ENCODE results near the gene VPS18.

Gene VPS18

DNA sequence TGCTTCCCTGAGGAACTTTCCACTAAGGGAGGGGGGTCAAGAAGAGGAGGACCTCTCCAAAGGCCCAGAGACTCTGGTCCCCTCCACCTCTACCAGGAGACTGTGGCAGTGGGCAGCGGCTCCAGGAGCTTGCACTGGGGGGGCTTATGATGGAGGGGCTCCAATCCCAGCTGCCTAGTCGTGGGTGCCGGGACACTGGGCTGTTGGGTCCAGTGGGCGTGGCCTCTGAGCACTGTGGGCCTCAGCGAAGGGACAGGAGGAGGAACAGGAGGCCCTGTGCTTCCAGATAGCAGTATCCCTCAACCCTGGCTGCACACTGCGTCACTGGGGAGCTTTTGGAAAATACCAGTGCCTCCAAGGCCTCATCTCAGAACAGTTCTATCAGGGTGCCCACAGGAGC is 21.4 kb downstream of the VPS18 start:
- TF ChIP-seq GATA3 (IDR thresholded peaks at IDR 0.05; ENCODE audit: low read depth, low read length) (no peak), GATA2 (IDR thresholded peaks at IDR 0.05; ENCODE audit: low read depth, low read length) (no peak)

DNA sequence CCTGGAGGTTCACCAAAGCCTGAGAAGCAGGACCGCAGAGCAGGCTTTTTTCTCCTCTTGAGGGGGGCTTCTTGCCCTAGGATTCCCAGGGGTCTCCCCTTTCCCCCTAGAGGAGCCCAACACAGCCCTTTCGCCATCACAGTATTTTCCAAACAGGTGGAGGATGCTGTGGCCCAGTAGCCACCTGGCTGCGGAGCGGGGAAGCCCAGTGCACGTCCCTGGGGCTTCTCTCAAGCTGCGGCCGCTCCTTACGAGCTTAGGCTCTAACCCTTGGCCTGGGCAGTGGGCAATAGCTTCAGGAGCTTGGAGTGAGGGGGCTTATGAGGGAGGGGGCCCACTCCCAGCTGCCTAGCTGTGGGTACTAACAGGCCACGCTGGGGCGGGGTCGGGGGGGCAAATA is 23.3 kb downstream of the VPS18 start:
- no peak for TF ChIP-seq GATA2 (IDR thresholded peaks at IDR 0.05; ENCODE audit: low read depth, low read length)
- TF ChIP-seq GATA3 (IDR thresholded peaks at IDR 0.05; ENCODE audit: low read depth, low read length) = no peak

DNA sequence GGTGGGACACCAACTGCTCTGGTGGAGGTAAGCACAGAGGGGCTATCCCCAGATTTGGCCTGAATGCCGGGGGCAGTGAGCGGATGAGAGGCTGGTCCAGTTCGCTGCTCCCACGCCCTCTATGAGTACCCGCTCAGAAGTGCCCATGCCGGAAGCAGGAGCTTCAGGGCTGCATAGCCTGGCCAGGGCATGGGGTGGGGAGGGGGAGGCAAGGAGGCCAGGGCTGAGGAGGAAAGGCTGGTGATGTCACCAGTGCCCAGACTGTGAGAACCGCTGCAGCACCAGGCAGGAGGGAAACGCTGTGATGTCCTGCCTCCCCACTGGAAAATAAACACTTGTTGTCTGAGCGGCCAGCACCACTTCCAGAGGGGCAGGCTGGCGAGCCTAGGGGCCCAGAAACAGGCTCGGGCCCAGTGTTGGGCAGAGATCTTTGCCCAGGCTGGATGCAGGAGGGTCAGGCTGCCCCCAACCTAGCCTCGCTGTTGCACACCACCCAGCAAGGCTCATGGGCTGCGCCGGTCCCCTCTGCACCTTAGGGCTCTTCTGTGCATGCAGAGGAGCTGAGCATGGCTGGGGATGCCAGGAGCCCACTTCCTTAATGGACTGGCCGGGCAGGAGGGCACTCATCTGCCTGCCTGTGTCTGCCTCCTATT is 24.0 kb downstream of the VPS18 start:
- TF ChIP-seq GATA2 (IDR thresholded peaks at IDR 0.05; ENCODE audit: low read depth, low read length) = no peak
- TF ChIP-seq GATA3 (IDR thresholded peaks at IDR 0.05; ENCODE audit: low read depth, low read length) = no peak

GRCh38 chr15:40918799-40919392 is 24.6 kb downstream of the VPS18 start:
- TF ChIP-seq GATA2 (IDR thresholded peaks at IDR 0.05; ENCODE audit: low read depth, low read length) (no peak), GATA3 (IDR thresholded peaks at IDR 0.05; ENCODE audit: low read depth, low read length) (no peak)

GRCh38 chr15:40921949-40922607 is 27.8 kb downstream of the VPS18 start:
- TF ChIP-seq GATA2 (IDR thresholded peaks at IDR 0.05; ENCODE audit: low read depth, low read length) = no peak
- no peak for TF ChIP-seq GATA3 (IDR thresholded peaks at IDR 0.05; ENCODE audit: low read depth, low read length)

- no peak for TF ChIP-seq GATA2 (IDR thresholded peaks at IDR 0.05; ENCODE audit: low read depth, low read length)
- TF ChIP-seq GATA3 (IDR thresholded peaks at IDR 0.05; ENCODE audit: low read depth, low read length) = no peak
Measured at GRCh38 chr15:40922608-40923005, 28.4 kb downstream of the VPS18 start.

- no peak for TF ChIP-seq GATA2 (IDR thresholded peaks at IDR 0.05; ENCODE audit: low read depth, low read length)
- TF ChIP-seq GATA3 (IDR thresholded peaks at IDR 0.05; ENCODE audit: low read depth, low read length) = no peak
Measured at GRCh38 chr15:40923551-40923950, 29.3 kb downstream of the VPS18 start.

DNA sequence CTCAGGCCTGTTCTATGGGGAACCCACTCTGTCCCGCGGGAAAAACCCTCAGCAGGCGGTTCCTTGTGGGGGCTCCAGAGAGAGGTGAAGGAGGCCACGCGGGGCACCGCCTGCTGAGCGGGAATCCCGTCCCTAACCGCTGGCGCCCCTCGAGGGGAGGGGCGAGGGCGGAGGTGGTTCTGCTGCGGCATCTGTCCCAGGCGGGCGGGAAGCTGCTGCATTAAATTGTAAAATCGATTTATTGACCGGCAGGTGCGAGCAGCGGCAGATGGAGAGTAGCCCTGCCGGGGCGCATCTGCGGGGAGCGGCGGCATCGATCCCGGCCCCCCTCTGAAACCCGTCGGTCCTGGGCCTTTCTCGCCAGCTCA is 31.2 kb downstream of the VPS18 start:
- TF ChIP-seq GATA2 (IDR thresholded peaks at IDR 0.05; ENCODE audit: low read depth, low read length) (no peak), GATA3 (IDR thresholded peaks at IDR 0.05; ENCODE audit: low read depth, low read length) (no peak)

GRCh38 chr15:40925863-40926658 is 31.8 kb downstream of the VPS18 start:
- TF ChIP-seq GATA3 (IDR thresholded peaks at IDR 0.05; ENCODE audit: low read depth, low read length) = no peak
- TF ChIP-seq GATA2 (IDR thresholded peaks at IDR 0.05; ENCODE audit: low read depth, low read length) = no peak

DNA sequence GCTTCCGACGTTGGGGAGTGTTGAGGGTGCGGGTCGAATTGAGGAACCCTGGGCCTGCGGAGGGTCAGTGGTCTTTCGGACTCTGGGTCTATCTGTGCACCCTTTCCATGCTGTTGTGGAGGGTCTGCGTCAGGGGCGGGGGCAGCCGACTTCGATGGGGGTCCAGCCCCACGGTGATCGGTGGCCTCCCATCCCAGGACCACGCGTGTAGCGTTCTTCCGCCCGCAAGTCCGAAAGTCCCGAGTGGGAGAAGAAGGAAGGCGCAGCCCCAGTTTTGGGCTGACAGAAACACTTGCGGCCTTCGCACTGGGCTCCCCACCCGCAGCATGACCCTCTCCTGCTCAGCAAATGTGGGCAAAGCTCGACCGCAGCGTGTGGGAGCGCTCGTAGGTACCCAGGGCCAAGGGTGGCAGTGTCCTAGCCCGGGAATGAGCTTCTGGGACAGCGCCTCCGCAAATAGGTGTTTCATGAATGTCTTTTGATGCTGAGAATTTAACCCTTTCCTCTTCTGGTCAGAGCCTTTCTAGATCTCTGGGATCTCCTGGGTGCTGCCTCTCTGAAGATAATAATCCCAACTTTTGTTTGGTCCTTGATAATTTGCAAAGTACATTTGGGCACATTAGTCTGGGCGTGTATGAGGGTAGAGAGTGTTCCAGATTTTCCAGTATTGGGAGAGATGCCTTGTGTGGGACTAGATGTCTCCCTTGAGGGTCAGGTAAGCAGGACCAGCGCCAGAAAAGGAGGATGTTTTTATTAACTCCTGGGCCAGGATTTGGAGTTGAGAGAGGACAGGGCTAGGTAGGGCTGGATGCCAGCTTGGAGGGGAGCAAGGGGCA is 32.6 kb downstream of the VPS18 start:
- TF ChIP-seq GATA3 (IDR thresholded peaks at IDR 0.05; ENCODE audit: low read depth, low read length) (no peak), GATA2 (IDR thresholded peaks at IDR 0.05; ENCODE audit: low read depth, low read length) (no peak)

DNA sequence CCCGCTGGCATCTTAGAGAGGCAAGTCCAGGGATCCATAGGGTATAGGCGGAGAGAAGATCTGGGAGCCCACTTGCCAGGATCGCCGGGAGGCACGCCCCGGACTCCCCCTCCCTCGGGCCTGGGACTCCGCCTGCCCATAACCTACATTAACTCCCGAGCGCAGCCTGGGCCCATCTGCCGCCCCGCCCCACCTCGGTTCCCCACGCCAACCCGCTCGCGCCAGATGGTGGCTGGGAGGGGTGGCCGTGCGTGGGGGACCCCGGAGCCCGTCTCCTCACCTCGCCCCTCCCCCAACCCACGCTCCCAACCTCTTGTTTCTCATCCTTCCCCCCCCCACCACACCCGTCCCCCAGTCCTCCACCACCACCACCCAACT is 33.2 kb downstream of the VPS18 start:
- TF ChIP-seq GATA2 (IDR thresholded peaks at IDR 0.05; ENCODE audit: low read depth, low read length) = no peak
- no peak for TF ChIP-seq GATA3 (IDR thresholded peaks at IDR 0.05; ENCODE audit: low read depth, low read length)

- TF ChIP-seq GATA2 (IDR thresholded peaks at IDR 0.05; ENCODE audit: low read depth, low read length) (no peak), GATA3 (IDR thresholded peaks at IDR 0.05; ENCODE audit: low read depth, low read length) (no peak)
Measured at GRCh38 chr15:40927873-40928806, 33.9 kb downstream of the VPS18 start.

Measured in SH-SY5Y (cell line).